Glomerular endothelial cell (primary cell): ENCODE results near the gene SEPSECS. TPM values are rescaled to one million over a fixed set of nuclear protein-coding genes. Genes with fewer than 3 reads are reported as not detected.

ENCODE experiments used
- DNase-seq: peaks from one replicate; pipeline ENCODE4 v3.0.0-alpha.2; 2011; ENCODE audit warnings: low read depth, low spot score; ENCODE audit errors: extremely low read depth
- total RNA-seq: library from RNA; depleted of rRNA; stranded (reverse); fragments of >200 nt; gene quantifications from 2 replicates; pipeline ENCODE4 v1.2.3, GENCODE V29; 2015

The SEPSECS gene
- total RNA-seq, result 4.8 and 5.8 TPM in 2 replicates

DNA sequence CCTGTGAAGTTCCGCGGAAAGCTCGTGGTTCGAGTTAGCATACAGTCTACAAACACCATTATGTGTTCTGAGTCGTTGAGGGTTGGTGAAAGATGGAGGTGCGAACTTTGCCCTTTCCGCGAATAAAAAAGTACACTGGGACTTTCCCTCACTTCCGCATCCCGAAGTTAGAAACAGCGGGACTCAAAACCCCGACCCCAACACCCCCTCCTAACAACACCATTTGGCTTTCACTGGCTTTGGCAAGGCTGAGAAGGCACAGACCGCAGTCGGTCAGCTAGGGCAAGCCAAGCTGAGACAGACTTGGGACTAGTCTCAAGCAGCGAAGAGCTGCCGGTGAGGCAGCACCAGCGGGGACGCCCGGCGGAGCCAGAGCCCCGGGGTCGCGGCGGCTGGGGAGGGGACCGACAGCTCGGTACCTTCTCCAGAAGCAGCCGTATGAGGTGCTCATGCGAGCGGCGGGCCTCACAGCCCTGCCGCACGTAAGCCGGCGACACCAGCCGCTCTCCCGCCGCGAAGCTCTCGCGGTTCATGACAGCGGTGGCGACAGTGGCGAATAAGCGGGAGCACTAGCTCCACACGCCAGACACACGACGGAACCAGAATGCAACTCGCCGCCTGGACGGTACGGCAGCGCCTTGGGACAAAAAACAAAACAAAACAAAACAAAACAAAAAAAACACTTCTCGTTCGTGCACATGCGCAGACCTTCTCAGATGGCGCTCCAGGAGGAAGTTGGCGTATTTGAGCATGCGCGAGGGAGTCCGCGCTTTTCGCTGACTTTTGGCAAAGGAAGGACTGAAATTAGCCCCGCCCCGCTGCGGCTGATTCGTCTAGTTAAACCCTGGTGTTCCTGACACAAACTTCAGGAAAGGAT lies at the start of gene SEPSECS:
Gene SEPSECS, minus strand, starts transcription at position 613 of the 877 bp plus-strand sequence. Its CDS starts 80 bp downstream, at position 533.
- DNase-seq, result peak; percentile 93

GRCh38 chr4:25209702-25210101 lies 49.5 kb upstream of the SEPSECS start:
- DNase-seq, result no peak

DNA sequence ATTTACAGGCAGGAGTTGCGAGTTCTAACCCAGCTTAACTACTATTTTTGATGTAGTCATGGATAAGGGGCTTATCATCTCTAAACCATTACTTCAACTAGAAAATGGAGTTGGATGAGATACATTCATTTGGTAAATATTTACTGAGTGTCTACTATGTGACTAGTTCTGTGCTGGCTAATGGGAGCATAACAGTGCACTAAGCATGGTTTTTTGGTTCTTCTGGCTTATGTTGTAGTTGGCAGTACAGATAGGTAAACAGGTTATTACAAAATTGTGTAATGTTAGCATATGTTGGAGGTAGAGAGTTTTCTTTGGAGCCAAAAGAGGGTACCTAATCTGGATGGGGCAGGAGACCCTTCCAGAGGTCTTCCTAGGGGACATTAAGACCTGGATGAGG lies 47.7 kb upstream of the SEPSECS start:
- no peak for DNase-seq

- no peak for DNase-seq
Observed at GRCh38 chr4:25198713-25199112, 38.5 kb upstream of the SEPSECS start.

DNA sequence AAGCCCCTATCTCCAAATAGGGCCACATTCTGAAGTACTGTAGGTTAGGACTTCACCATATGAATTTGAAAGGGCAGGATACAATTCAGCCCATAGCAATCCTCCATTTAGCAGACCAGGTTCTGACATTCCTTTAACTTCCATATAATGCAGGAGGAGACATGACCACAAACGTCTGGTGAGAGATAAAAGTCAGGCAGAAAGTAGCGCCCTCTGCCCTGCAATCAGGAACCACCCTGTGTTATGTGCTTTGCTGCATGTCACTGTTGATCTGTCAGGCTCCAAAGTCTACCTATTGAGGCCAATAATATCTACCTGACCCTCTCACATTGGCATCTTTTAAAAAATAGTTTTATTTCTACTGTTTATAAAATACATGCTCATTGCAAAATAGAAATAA lies 30.2 kb upstream of the SEPSECS start:
- no peak for DNase-seq

DNA sequence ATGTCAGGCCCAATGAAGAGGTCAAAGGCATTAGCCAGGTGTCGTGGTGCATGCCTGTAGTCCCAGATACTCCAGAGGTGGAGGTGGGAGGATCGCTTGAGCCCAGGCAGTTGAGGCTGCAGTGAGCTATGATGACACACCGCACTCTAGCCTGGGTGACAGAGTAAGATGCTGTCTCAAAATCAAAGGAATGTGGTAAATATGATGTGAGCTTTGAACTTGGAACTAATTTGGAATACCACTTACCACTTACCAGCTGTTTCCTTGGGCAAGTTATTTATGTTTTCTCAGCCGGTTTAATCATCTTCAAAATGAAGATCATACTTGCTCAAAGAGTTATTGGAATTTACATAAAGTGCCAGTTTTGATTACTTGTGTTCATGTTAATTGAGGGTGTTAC lies 23.8 kb upstream of the SEPSECS start:
- DNase-seq, result no peak

DNA sequence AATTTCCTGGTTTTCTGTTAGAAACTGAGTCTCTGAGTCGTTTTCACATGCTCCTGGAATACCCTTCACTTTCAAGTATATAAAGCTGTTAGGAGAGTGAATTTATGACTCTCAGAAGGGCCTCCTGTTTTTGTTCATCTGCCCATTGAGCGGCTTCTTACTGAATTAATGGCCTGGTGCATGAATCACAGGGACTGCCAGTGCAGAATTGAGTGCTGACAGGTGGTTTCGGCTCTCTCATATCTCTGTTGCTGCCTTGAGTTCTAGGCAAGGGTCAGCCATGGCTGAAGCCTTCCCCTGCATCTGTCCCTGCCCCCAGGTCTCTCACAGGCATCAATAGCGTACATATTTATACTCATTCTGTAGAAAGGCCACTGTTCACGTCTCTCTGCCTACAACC lies 22.7 kb upstream of the SEPSECS start:
- no peak for DNase-seq

DNA sequence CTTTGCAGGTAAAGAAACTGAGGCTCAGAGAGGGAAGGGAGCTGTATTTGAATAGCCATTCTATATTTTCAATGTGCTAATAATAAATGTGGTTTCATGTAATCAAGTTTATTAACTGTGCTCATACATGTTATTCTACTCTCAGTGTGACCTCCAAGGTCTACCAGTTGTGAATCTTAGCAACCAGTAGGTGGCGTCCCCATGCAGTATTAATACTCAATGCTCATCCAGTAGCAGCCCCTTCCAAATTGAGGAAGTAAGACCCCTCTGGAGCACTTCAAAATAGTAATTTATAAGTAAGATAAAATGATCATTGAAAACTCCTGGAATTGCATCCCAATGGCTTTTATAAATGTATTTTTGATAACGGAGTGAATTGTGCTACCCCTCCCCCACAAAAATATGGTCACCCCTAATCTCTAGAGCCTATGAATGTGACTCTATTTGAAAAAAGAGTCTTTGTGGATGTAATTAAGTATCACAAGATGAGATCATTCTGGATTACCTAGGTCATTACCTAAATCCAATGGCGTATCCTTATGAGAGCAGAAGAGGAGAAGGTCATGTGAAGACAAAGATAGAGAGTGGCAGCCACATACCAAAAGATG lies 20.4 kb upstream of the SEPSECS start:
- DNase-seq, result peak; percentile 23

GRCh38 chr4:25178838-25179261 lies 18.6 kb upstream of the SEPSECS start:
- no peak for DNase-seq

DNA sequence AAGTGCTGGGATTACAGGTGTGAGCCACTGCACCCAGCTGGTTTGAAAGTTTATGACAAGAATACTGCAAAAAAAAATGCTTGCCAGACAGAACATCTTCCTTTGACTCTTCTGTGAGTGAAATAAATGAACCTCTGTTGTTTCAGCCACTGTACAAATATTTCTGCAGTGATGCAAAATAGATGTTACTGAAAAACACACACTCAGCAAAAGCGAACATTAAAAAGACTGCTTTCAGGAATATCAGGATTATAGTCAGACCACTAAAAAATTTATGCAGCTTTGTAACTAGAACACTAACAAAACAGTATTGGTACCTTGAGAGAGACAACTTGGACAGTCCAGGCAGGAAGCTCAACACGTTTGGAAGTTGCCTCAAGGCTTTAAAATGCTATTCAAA lies 16.9 kb upstream of the SEPSECS start:
- no peak for DNase-seq

- no peak for DNase-seq
Observed at GRCh38 chr4:25174674-25175073, 14.4 kb upstream of the SEPSECS start.

DNA sequence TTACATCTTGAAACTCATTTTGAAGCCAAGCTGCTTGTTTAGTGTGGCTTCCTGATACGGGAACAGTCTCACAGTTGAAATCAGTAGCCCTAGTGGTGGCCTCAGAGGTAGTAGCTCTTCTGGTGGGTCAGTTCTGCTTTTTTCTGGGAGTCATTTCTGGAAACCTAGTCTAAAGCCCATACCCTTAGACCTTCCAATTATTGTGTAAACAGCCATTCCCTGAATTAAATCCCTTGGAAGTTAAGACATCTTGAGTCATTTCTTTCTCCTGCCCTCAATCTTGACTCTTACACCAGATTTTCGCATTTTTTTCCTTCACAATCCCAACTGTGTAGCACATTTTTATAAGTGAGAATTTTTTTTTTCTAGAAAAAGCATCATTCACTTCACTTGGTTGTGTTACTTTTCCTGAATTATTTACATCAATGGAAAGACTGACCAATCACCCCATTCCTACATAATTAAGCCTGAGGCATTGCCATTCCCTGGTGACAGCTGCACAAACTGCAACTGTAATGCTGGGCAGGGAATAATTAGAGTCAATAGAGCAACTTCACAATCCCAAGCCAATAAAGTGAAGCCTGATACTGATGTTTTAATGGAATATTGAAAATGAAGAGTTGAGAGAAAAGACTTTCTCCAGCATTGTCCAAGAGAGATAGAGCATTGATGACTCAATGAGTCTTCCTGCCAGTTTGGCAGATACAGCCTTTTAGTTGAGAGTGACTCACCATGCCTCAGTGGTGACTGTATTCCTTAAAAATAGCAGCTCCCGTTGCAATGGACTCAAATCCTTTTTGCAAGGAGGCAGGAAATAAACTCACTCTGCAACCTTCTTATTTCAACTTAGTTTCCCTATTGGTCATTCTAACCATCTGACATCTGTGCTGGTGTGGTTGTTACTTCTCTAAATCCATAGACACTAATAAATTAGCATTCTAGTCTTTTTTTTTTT lies 13.0 kb upstream of the SEPSECS start:
- peak; percentile 77 for DNase-seq

DNA sequence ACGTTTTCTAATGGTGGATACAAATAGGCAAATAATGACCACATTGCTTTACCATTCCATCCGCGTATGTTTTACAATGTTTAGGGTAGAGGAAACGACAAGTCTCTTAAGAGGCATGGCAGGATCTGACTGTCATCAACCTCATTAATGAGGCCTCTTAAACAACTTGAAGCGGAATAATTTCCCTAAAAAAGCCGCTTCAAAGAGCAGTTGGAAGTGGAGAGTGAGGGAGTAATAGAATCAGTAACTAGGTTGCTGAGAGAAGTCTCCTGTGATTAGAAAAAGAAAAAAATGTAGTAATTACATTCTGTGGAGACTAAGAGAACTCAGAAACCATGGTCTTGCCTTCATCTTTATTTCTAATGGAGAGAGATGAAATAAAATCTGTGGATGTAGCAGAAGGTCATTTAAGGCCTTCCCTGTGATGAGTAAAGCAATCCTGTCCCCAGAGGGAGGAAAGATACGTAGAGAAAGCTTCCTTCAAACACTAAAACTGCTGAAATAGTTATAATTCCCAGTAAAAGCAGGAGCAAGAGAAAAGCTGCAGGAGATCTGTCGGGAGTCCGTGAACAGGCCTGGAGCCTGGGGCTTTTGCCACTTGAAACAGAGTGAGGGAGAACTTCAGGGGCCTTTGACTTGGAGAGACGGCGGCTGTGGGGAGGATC lies 11.1 kb upstream of the SEPSECS start:
- DNase-seq, result no peak

GRCh38 chr4:25169446-25169845 lies 9.2 kb upstream of the SEPSECS start:
- no peak for DNase-seq

- DNase-seq, result no peak
Observed at GRCh38 chr4:25165916-25166315, 5.7 kb upstream of the SEPSECS start.

GRCh38 chr4:25163196-25163595 lies 2.9 kb upstream of the SEPSECS start:
- DNase-seq, result no peak

DNA sequence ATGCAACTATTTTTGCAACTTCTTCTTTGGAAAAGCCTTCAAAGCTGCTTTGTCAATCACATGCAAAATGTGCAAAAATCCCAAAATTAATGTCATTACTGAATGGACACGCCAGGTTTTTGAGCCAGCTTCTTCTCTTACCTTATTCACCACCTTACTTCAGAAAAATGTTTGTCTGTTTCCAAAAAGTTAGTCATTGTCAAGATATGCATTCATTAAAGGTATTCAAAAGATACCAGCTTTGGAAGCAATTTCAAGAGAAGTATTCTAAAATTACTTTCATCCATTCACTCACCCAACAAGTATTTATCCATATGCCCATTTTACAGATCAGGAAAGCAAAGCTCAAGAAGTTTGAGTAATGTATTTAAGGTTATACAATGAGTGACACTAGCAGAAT lies 2.3 kb upstream of the SEPSECS start:
- DNase-seq, result no peak

DNA sequence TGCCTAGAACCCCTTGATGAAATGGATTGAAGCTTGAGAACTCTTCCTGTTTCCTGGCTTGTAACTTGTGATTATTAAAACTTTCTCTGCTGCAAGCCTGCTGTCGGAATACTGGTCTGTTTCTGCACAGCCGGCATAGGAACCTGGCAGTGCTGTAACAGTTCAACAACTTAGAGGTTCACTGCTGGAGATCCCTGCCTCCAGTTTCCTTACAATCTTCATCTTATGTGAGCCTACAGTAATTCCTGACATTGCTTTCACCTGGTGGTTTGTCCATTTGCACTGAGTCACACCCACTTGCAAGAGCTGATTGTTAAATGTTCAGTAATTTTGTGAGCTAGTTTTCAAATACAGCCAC lies 1.3 kb upstream of the SEPSECS start:
- DNase-seq, result no peak

GRCh38 chr4:25160714-25161592 lies 704 bp upstream of the SEPSECS start:
- DNase-seq, result peak; percentile 34

DNA sequence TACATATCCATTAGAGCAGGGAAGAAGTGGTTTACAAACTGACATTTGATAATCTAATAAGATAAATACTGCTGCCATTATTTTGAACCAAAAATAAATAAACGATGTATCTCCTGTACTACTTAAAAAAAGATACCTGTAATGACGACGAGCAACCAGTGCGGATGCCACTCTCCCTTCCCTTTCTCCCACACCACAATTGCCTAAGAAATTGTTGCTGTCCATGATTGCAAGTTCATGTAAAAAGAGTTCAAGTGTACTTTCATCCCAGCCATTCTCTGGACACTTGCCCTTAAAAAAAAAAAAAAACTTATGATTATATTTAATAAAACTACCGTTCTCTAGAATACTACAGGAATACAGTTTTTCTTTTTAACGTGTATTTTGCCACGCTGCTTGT lies 1.4 kb downstream of the SEPSECS start:
- DNase-seq, result no peak
